Hepatocyte (in vitro differentiated cells): ENCODE data around the gene UBR2.

Experiments used
- CTCF ChIP-seq: fragments of 200-600 bp; sonication (generic); IDR thresholded peaks from 2 replicates; pipeline ENCODE4 v1.5.1; 2016; ENCODE audit warnings: antibody characterized with exemption, mild to moderate bottlenecking; ENCODE audit not compliant: poor library complexity
- EZH2 ChIP-seq: fragments of 200-600 bp; sonication (generic); IDR thresholded peaks from 2 replicates; pipeline ENCODE4 v1.6.1; 2016; ENCODE audit warnings: antibody characterized with exemption, mild to moderate bottlenecking, borderline replicate concordance

- no peak for TF ChIP-seq CTCF
- no peak for TF ChIP-seq EZH2
Measured at GRCh38 chr6:42689371-42689770, 125.5 kb downstream of the UBR2 start.
